Measurements from ENCODE around the gene PLPPR2.
"Not testable (repeated sequence)": the region's sequence is repeated elsewhere in the genome, so short reads cannot be mapped to it uniquely, and the experiment has no call there.

PLPPR2 gene

DNA sequence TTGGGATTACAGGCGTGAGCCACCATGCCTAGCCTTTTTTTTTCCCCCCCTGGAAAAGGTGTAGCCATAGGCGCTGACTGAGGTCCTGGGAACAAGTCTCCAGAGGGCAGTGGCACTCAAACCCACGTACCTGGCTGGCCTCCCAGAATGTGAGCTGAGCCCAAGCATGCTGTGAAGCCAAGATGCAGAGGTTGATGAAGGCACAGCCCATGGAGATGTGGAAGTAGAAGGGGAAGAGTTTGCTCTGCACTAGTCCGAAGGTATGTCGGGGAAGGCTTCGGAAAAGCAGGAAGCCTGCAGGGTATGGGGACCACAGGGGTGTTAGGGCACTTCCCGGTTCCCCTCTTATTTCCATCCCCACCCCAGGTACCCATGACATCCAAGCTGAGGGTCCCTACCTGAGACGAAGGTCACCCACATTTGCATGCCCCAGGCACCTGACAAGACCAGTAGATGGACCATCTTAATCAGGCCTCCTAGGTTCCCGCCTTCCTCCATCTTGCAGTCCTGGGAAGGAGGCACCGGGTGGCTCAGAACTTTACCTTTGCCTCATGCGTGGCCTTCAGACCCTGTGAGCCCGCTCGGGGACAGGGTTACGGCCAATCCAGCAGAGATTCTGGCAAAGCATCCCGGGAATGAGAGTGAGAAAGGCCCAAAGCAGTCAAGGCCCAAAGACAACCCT lies 10.0 kb upstream of the PLPPR2 start:
- DNase-seq (ENCODE audit: insufficient read length) (no peak), FAIRE-seq (peak; percentile 66)
- TF ChIP-seq POLR2A (IDR thresholded peaks at IDR 0.05; ENCODE audit: low read depth, low read length) (no peak), POLR2AphosphoS5 (IDR thresholded peaks at IDR 0.05; ENCODE audit: low read depth, low read length) (no peak)

DNA sequence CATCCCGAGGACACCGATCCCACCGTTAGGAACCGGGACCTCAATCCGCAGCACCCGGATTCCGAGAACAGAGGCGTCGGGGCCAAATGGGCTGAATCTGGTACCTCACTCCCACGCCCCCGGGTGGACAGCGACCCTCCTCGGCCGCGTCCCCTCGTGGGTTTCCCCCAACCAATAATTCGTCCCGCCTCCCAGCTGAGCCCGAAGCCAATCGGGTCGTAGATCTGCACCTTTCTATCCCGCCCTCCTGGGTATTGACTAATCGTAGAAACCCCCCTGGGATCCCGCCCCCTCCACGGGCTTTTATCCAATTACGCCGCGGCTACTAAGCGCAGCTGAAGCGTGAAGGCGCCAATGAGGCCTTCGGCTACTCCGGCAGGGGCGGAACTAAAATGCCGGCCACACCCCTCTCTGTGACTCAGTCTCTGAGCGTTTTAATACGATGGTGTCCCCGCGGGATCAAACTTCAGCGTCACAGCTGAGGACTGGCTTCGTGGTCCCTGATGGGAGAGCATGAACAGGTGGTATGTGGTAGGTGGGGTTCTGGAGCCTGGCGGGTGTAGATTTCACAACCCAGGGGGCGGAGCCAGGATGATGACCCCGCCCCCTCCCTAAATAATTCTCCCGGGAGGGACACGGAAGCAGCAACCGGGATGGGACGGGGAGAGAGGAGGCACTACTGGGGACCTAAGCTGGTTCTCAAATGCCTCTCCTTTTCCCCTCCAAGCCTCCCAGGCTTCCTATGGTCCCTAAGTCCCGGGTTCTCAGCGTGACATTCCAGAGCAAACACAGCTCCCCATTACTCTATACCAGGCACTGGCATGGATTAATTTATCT lies 8.9 kb upstream of the PLPPR2 start, which contains the start of the genes CCDC159 and TMEM205:
TSS of gene CCDC159 (plus strand) at position 416 of the 837 bp plus-strand sequence. CDS start at position 504, 88 bp downstream.
TSS of gene TMEM205 (minus strand) at position 165 of the 837 bp plus-strand sequence. CDS start 649 bp downstream, outside the sequence.
- peak; percentile 99 for FAIRE-seq
- TF ChIP-seq POLR2AphosphoS5 (IDR thresholded peaks at IDR 0.05; ENCODE audit: low read depth, low read length) (peak; percentile 9; the same call in 1 of the 2 replicates), TAF1 (IDR thresholded peaks at IDR 0.05; ENCODE audit: borderline replicate concordance, low read depth, low read length) (no peak), POLR2A (IDR thresholded peaks at IDR 0.05; ENCODE audit: low read depth, low read length) (peak; percentile 62; the same call in 1 of the 2 replicates)
- DNase-seq (ENCODE audit: insufficient read length): peak; percentile 95

DNA sequence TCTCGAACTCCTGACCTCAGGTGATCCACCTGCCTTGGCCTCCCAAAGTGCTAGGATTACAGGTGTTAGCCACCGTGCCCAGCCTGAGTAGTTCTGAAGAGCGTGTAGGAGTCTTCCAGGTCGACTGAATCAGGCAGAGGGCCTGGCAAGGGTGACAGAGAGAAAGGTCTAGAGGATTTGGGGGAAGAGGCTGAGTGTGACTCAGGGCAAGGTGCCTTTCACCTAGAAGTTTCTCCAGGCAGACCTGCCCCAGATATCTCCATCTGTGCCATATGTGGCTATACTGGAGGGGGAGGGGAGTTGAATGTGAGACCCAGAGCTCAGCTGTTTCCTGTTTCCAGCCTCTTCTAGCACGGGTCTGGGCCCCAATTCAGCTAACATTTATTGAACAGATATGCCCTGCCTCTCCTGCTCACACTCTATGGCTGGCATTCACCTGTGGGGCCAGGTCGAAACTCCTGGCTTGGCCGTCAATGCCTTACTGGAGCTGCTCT lies 7.6 kb upstream of the PLPPR2 start:
- TF ChIP-seq POLR2AphosphoS5 (IDR thresholded peaks at IDR 0.05; ENCODE audit: low read depth, low read length) (no peak), POLR2A (IDR thresholded peaks at IDR 0.05; ENCODE audit: low read depth, low read length) (no peak), TAF1 (IDR thresholded peaks at IDR 0.05; ENCODE audit: borderline replicate concordance, low read depth, low read length) (no peak)
- FAIRE-seq (no peak), DNase-seq (ENCODE audit: insufficient read length) (no peak)

DNA sequence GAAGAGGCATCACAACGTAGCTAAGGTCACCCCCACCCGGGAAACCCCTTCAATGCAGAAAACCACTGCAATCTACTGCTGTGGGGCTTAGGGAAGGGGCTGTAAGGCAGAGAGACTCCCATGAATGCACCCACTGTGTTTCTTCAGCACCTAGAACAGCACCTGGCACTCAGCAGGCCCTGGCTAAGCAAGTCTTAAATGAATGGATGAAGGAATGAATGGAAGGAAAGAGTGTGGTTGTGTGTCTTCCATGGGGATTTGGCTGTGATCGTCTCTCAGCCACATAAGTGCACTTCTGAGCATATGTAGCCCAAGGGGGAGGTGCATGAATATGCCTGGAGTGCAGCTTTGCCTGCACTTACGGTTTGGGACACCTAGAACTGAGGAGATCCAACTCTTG lies 6.1 kb upstream of the PLPPR2 start:
- FAIRE-seq (no peak), DNase-seq (ENCODE audit: insufficient read length) (no peak)
- TF ChIP-seq POLR2A (IDR thresholded peaks at IDR 0.05; ENCODE audit: low read depth, low read length) (no peak), TAF1 (IDR thresholded peaks at IDR 0.05; ENCODE audit: borderline replicate concordance, low read depth, low read length) (no peak), POLR2AphosphoS5 (IDR thresholded peaks at IDR 0.05; ENCODE audit: low read depth, low read length) (no peak)

DNA sequence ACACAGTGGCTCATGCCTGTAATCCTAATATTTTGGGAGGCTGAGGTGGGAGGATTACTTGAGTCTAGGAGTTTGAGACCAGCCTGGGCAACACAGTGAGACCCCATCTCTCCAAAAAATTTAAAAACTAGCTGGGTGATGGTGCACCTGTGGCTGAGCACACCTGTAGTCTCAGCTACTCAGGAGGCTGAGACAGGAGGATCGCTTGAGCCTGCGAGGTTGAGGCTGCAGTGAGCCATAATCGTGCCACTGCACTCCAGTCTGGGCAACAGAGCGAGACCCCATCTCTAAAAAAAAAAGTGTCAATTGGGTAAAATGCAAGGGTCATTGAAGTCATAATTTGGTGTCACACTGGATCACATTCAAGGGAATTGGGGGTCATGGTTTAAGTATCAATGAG lies 1.1 kb upstream of the PLPPR2 start:
- not testable (repeated sequence) for DNase-seq (ENCODE audit: insufficient read length); FAIRE-seq

DNA sequence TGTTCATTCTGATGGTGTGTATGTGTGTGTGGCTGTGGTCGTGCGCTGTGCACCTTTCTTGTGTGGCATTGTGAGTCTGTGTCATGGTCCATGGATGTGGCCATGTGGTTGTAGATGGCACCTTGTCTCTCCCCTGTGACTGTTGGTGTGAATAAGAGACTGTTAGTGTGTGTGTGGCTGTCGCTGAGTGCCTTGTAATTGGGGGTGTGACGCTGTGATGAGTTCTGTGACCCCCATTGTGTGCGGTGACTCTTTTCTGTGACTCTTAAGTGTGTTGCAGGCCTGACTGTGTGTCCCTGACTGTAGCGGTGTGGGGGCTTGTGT lies 804 bp downstream of the PLPPR2 start:
- DNase-seq (ENCODE audit: insufficient read length) (no peak), FAIRE-seq (peak; percentile 73)
- no peak for TF ChIP-seq POLR2AphosphoS5 (IDR thresholded peaks at IDR 0.05; ENCODE audit: low read depth, low read length)
- TF ChIP-seq TAF1 (IDR thresholded peaks at IDR 0.05; ENCODE audit: borderline replicate concordance, low read depth, low read length): no peak
- TF ChIP-seq POLR2A (IDR thresholded peaks at IDR 0.05; ENCODE audit: low read depth, low read length): no peak

DNA sequence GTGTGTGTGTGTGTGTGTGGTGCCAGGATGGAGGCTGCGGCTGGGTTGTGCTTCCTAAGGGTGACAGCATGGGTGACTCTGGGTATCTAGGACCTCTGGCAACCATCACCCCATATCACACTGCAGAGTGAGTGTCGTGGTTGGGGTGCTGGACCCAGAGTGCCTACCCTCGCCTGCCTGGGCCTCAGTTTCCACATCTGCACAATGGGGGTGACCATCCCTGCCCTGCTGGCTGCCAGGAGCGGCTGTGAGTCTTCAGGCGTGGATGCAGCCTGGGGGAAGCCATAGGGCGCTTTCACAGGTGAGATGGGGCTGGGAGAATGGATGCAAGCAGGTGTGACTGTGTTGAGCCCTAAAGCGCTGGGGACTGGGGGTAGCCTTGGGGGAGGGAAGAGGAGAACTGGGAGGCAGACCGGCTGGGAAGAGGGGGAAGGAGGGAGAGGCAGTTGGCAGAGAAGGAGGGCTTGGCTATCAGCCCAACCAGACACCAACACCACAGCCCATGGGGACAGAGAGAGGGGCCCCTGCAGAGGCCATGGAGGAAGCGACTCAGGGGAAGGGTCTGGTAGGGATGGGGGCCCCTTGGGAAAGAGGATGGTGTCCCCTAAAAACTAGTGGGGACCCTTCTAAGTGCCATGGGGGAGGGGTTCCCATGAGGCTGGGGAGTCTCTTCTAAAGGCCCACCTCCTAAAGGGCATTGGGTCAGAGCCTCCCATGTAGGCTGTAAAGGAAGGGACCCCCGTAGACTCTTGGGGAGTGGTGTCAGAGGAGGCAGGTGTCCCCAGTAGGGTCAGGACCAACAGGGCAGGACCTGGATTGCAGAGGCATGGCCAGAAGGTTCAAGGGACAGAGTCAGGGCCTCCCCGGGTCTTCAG lies 1.7 kb downstream of the PLPPR2 start:
- DNase-seq (ENCODE audit: insufficient read length) (no peak), FAIRE-seq (no peak)
- no peak for TF ChIP-seq POLR2AphosphoS5 (IDR thresholded peaks at IDR 0.05; ENCODE audit: low read depth, low read length)
- TF ChIP-seq POLR2A (IDR thresholded peaks at IDR 0.05; ENCODE audit: low read depth, low read length): no peak
- no peak for TF ChIP-seq TAF1 (IDR thresholded peaks at IDR 0.05; ENCODE audit: borderline replicate concordance, low read depth, low read length)

DNA sequence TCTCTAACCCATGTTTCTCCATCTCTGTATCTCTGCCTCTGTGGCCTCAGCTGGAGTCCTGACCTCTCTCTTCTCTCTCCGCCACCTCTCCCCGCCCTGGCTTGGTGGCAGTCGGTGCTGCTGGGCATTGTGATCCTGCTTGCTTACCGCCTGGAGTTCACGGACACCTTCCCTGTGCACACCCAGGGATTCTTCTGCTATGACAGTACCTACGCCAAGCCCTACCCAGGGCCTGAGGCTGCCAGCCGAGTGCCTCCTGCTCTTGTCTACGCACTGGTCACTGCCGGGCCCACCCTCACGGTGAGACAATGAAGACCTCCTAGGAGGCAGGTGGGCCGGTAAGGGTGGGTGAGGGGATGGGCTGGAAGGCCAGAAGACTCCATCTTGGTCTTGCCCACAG lies 4.2 kb downstream of the PLPPR2 start:
- no peak for TF ChIP-seq TAF1 (IDR thresholded peaks at IDR 0.05; ENCODE audit: borderline replicate concordance, low read depth, low read length)
- no peak for TF ChIP-seq POLR2A (IDR thresholded peaks at IDR 0.05; ENCODE audit: low read depth, low read length)
- no peak for TF ChIP-seq POLR2AphosphoS5 (IDR thresholded peaks at IDR 0.05; ENCODE audit: low read depth, low read length)
- DNase-seq (ENCODE audit: insufficient read length): no peak
- no peak for FAIRE-seq

DNA sequence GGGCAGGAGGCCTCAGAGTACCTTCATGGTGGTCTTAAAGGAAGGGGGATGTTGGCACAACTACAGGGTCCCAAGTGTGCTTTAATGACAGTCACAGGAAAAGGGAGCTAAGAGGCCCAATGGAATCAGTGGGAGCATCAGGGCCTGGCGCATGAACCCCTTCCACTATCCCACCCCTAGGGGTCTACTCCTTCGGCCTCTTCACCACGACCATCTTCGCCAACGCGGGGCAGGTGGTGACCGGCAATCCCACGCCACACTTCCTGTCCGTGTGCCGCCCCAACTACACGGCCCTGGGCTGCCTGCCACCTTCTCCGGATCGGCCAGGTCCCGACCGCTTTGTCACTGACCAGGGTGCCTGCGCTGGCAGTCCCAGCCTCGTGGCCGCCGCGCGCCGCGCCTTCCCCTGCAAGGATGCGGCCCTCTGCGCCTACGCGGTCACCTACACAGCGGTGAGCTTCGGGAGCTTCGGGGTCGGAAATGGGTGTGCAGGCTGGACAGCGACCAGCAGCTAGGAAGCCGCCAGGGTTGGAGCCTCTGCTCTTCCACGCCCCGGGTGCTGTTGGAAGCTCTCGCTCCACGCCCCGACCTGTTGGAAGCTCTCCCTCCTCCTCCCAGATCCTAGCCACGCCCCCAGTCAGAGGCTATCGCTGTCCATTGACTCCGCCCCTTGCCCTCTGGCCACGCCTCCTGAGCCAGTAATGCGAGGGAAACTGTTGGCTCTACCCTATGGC lies 6.0 kb downstream of the PLPPR2 start:
- DNase-seq (ENCODE audit: insufficient read length) (no peak), FAIRE-seq (no peak)
- TF ChIP-seq POLR2A (IDR thresholded peaks at IDR 0.05; ENCODE audit: low read depth, low read length) (no peak), POLR2AphosphoS5 (IDR thresholded peaks at IDR 0.05; ENCODE audit: low read depth, low read length) (no peak), TAF1 (IDR thresholded peaks at IDR 0.05; ENCODE audit: borderline replicate concordance, low read depth, low read length) (no peak)

DNA sequence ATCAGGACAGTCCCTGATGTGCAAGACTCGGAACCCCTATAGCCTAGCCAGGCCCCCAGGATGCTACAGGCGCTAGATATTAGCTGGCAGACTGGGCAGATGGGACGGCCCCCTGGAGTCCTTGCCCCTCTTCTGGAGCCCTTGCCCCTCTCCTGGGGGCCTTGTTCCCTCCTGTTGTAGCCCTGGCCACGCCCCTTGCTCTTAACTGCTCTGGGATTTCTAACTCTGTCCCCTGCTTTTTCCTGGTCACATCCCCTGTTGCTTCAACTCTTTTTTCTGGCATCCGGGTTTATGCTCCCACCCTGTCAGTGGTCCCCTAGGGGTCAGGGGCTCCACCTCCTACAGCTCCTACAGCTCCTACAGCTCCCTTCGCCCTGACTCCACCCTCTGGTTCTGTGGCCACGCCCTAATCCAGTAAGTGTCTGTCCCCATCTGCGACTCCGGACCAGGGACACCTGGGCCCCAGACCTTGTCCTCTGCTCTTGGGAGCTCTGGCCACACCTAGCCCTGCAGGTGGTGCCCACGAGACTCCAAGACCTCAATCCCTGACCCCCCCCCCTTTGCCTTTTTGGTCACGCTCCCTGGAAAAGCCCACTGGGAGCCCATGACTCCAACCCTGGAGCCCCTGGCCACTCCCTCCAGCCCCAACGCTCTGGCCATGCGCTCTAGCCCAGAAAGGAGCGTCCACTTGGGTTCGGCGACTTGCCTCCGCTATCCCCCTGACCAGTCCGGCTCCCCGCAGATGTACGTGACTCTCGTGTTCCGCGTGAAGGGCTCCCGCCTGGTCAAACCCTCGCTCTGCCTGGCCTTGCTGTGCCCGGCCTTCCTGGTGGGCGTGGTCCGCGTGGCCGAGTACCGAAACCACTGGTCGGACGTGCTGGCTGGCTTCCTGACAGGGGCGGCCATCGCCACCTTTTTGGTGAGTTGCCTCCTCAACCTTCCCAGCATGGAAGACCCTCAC lies 6.8 kb downstream of the PLPPR2 start:
- TF ChIP-seq TAF1 (IDR thresholded peaks at IDR 0.05; ENCODE audit: borderline replicate concordance, low read depth, low read length): no peak
- no peak for TF ChIP-seq POLR2AphosphoS5 (IDR thresholded peaks at IDR 0.05; ENCODE audit: low read depth, low read length)
- no peak for TF ChIP-seq POLR2A (IDR thresholded peaks at IDR 0.05; ENCODE audit: low read depth, low read length)
- DNase-seq (ENCODE audit: insufficient read length) (no peak), FAIRE-seq (no peak)

Measured in GM12892 (cell line).